GM12891 (cell line): ENCODE data around the gene CD44.

Experiments
- POLR2A ChIP-seq: IDR thresholded peaks from 2 replicates; pipeline ENCODE4 v1.6.1; 2011; ENCODE audit warnings: low read depth, low read length, control low read depth
- POLR2AphosphoS5 ChIP-seq: IDR thresholded peaks from 2 replicates; pipeline ENCODE4 v1.6.1; 2011; ENCODE audit warnings: low read depth, low read length, control low read depth

DNA sequence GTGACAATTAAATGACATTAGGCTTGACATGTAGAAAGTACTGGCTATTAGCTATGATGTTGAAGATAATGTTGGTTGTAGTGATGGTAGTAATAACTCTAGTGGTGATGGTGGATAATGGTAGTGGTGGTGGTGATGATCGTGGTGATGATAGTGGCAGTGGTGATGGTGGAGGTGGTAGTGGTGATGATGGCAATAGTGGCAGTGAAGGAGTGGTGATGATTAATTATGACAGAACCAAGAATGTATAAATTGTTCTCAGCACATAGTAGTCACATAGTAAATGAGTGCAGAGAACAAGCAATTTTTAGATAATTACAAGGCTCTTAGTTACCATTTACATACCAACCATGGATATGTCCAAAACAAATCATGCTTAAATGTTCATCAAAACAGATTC is 5.3 kb upstream of the CD44 start:
- TF ChIP-seq POLR2A (no peak), POLR2AphosphoS5 (no peak)
